Panc1 (cell line): Measurements from ENCODE around the gene CCDC90B. TPM values are rescaled to one million over a fixed set of nuclear protein-coding genes. Genes with fewer than 3 reads are reported as not detected.

Experiments
- ATAC-seq: fragments of 200-7000 bp; cut with Tn5 transposase; 2 replicates; pipeline ENCODE4 v1.9.1; 2020; ENCODE audit warnings: mild to moderate bottlenecking, moderate library complexity
- BruUV-seq: library from RNA; stranded (reverse); fragments of 400-500 nt; replicated peaks from 2 replicates; lab custom pipeline; 2021; lab: Mats Ljungman, UMichigan
- CTCF ChIA-PET: fragments of 300-600 bp; sonication (Branson Sonifier 250); formaldehyde crosslinking; loops from one replicate; lab custom pipeline; 2022; ENCODE audit warnings: antibody characterized with exemption; lab: Charles Lee
- POLR2A ChIA-PET: fragments of 300-600 bp; sonication (Branson Sonifier 250); formaldehyde crosslinking; loops from one replicate; lab custom pipeline; 2022; ENCODE audit warnings: antibody characterized with exemption; lab: Charles Lee
- DNase-seq: peaks from one replicate; pipeline ENCODE4 v3.0.0-alpha.2; 2010; ENCODE audit warnings: low read depth, low spot score
- H3K27ac ChIP-seq: 2 replicates; pipeline ENCODE4 v1.5.1; 2011; ENCODE audit warnings: mild to moderate bottlenecking, low read length, inconsistent platforms
- H3K27me3 ChIP-seq: fragments of 200-500 bp; sonication (Bioruptor generic); 2 replicates; pipeline ENCODE4 v1.6.0; 2014; ENCODE audit warnings: low read length, inconsistent platforms; ENCODE audit not compliant: control insufficient read depth, insufficient read depth
- H3K36me3 ChIP-seq: fragments of 200-500 bp; sonication (Bioruptor generic); 2 replicates; pipeline ENCODE4 v1.5.1; 2014; ENCODE audit warnings: inconsistent platforms, mild to moderate bottlenecking, low read length, moderate library complexity; ENCODE audit not compliant: control insufficient read depth, insufficient read depth
- H3K4me1 ChIP-seq: 2 replicates; pipeline ENCODE4 v1.5.1; 2011; ENCODE audit warnings: inconsistent platforms, mild to moderate bottlenecking, low read length, moderate library complexity; ENCODE audit not compliant: control insufficient read depth, insufficient read depth
- H3K4me3 ChIP-seq, 2 experiments: 2 replicates each; pipeline ENCODE4 v1.5.1; 2011 to 2012; ENCODE audit warnings: low read depth in 2 of 2, low read length in 2 of 2, mild to moderate bottlenecking in 2 of 2, inconsistent platforms in 1 of 2, moderate library complexity in 1 of 2
- H3K9me3 ChIP-seq: fragments of 200-500 bp; sonication (Bioruptor generic); 2 replicates; pipeline ENCODE4 v1.5.1; 2014; ENCODE audit warnings: low read depth, mild to moderate bottlenecking, inconsistent platforms, low read length, moderate library complexity; ENCODE audit not compliant: control insufficient read depth, insufficient read depth
- CTCF ChIP-seq: fragments of 450-650 bp; IDR thresholded peaks from 2 replicates; pipeline ENCODE4 v1.5.1; 2017; ENCODE audit warnings: mild to moderate bottlenecking
- POLR2AphosphoS5 ChIP-seq: IDR thresholded peaks from 2 replicates; pipeline ENCODE4 v1.6.1; 2012; ENCODE audit warnings: mild to moderate bottlenecking, low read depth, low read length, moderate library complexity
- SIN3A ChIP-seq: IDR thresholded peaks from 2 replicates; pipeline ENCODE4 v1.6.1; 2012; ENCODE audit warnings: low read depth, mild to moderate bottlenecking, low read length, moderate library complexity, borderline replicate concordance; ENCODE audit not compliant: insufficient read depth
- TCF7L2 ChIP-seq: IDR thresholded peaks from 2 replicates; pipeline ENCODE4 v1.6.1; 2011; ENCODE audit warnings: mild to moderate bottlenecking, low read depth, low read length, inconsistent platforms
- in situ Hi-C: cut with HindIII; loops from 2 replicates; pipeline ENCODE4 v1.10.0; 2016; ENCODE audit warnings: low sequenced_read_pairs, low pct_unique_long_range_greater_than_20kb
- intact Hi-C: fragments of 100-400 bp; cut with micrococcal nuclease; formaldehyde crosslinking; loops from one replicate; pipeline ENCODE4 v1.10.0; 2022; ENCODE audit not compliant: unreplicated experiment
- total RNA-seq: library from RNA; stranded (reverse); gene quantifications from one replicate; pipeline ENCODE4 v1.2.1, GENCODE V29; 2021; ENCODE audit not compliant: unreplicated experiment
- TF ChIP-seq, protein P1 (sequence below), 2 experiments: IDR thresholded peaks; 2 replicates each; pipeline ENCODE4 v1.6.1; 2011 to 2012; ENCODE audit warnings: low read depth in 2 of 2, control low read depth in 1 of 2, low read length in 1 of 2, mild to moderate bottlenecking in 1 of 2, moderate library complexity in 1 of 2; ENCODE audit not compliant: insufficient read depth in 1 of 2

The CCDC90B gene
- total RNA-seq, 1 experiment from 2014 or later = 41.9 TPM

DNA sequence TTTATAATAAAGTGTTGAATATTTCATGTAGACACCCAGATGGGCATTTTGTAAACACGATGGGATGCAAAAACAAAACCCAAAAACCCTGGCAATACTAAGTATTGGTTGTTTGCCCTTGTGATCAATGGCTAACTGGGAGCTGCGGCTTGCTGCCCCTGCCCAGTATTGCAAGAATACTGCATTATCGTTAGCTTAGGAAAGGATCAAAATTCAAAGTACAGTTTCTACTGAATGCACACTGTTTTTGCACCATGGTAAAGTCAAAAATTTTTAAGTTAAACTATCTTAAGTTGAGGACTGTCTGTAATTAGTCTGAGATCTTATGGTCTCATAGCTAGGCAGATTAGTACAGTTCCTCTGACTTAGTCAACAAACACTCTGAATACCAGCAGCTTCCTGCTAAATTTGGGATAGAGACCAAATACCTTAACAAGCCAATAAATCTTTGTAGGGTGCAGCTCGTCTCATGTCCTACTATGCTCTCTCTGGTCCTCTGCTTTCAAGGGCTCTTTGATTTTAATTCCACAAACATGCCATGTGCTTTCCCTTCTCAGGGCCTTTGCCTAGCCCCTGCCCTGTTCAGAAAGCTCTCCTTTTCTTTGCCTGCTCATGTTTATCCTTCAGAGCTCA, 4.0 kb downstream of the CCDC90B start:
- Histone ChIP-seq H3K36me3 (peaks cover 10% of the 10 kb centered on the region; the same call in 1 of the 2 replicates), H3K9me3 (no peaks in the 10 kb centered on the region), H3K27ac (no peak overlapping the region), H3K4me1 (peaks cover 12% of the 10 kb centered on the region), H3K27me3 (no peaks in the 10 kb centered on the region), H3K4me3 (no peak overlapping the region)
- intact Hi-C loops = loop anchor here (10.0 kb wide), 1 partner anchor 377 kb away; the partner anchor contains the start of genes DDIAS and PRCP
- no peak for TF ChIP-seq POLR2AphosphoS5
- CTCF ChIA-PET = no interaction called here
- in situ Hi-C loops = no loop called here
- DNase-seq (no peak), ATAC-seq (no peak)
- POLR2A ChIA-PET = interaction anchor here (0.7 kb wide), 1 partner anchor 32 kb away, joined by 3 read pairs; no protein-coding TSS in a partner anchor
- BruUV-seq = no TSS peak

DNA sequence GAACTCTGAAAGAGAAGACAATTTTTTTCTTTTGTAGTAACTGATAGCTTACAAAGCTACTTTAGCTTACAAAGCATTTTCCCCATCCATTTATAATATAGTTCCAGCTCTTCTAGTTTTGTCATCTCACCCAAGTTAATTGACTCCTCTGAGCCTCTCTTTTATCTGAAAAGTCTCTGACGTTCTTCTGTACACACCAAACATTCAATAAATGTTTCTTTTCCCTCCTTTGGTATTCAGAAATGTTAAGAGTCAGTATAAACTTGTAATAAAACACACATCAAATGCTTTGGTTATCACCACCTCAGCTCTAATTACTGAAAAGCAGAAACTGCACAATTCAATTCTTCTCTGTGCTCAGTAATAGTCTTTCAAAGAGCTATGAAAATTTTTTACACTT, 5.9 kb downstream of the CCDC90B start:
- Histone ChIP-seq H3K27ac (no peak overlapping the region), H3K4me3 (no peak overlapping the region), H3K9me3 (no peaks in the 10 kb centered on the region), H3K36me3 (peaks cover 10% of the 10 kb centered on the region; the same call in 1 of the 2 replicates), H3K4me1 (peaks cover 12% of the 10 kb centered on the region), H3K27me3 (no peaks in the 10 kb centered on the region)
- intact Hi-C loops (loop anchor here (10.0 kb wide), 1 partner anchor 375 kb away; the partner anchor contains the start of genes DDIAS and PRCP), in situ Hi-C loops (no loop called here)
- no peak for TF ChIP-seq CTCF
- TF ChIP-seq, protein P1, sequence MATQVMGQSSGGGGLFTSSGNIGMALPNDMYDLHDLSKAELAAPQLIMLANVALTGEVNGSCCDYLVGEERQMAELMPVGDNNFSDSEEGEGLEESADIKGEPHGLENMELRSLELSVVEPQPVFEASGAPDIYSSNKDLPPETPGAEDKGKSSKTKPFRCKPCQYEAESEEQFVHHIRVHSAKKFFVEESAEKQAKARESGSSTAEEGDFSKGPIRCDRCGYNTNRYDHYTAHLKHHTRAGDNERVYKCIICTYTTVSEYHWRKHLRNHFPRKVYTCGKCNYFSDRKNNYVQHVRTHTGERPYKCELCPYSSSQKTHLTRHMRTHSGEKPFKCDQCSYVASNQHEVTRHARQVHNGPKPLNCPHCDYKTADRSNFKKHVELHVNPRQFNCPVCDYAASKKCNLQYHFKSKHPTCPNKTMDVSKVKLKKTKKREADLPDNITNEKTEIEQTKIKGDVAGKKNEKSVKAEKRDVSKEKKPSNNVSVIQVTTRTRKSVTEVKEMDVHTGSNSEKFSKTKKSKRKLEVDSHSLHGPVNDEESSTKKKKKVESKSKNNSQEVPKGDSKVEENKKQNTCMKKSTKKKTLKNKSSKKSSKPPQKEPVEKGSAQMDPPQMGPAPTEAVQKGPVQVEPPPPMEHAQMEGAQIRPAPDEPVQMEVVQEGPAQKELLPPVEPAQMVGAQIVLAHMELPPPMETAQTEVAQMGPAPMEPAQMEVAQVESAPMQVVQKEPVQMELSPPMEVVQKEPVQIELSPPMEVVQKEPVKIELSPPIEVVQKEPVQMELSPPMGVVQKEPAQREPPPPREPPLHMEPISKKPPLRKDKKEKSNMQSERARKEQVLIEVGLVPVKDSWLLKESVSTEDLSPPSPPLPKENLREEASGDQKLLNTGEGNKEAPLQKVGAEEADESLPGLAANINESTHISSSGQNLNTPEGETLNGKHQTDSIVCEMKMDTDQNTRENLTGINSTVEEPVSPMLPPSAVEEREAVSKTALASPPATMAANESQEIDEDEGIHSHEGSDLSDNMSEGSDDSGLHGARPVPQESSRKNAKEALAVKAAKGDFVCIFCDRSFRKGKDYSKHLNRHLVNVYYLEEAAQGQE (IDR thresholded peaks at IDR 0.05; ENCODE audit: insufficient read depth in 1 of 2, low read depth in 2 of 2, low read length in 1 of 2) = no peak
- TF ChIP-seq POLR2AphosphoS5 = no peak
- no peak for TF ChIP-seq SIN3A
- no peak for TF ChIP-seq TCF7L2
- ChIA-PET CTCF (interaction anchor here (0.6 kb wide), 1 partner anchor 444 kb away, joined by 3 read pairs; no protein-coding TSS in a partner anchor), POLR2A (no interaction called here)
- DNase-seq (no peak), ATAC-seq (no peak)
- no TSS peak for BruUV-seq

DNA sequence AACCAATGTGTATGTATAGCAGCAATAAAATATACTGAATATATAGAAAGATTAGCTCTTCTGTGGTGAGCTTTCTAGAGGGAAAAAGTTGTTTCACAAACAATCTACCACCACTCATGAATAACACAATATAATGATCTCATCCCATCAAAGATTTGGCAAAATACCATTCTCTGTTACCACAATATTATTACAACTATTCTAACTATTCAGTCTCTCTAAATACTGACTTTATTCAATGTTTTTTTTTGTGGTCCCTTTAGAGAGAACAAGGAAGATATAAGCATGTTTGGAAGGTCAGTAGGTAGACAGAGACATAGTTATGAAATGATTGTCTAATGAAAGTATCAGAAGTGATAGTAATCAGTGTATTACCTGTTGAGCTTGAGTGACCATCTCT, 7.8 kb downstream of the CCDC90B start:
- intact Hi-C loops = no loop called here
- ChIA-PET CTCF (interaction anchor here (0.6 to 0.7 kb wide), 2 partner anchors 38 to 186 kb away, joined by 3 to 4 read pairs; no protein-coding TSS in a partner anchor), POLR2A (no interaction called here)
- H3K9me3 ChIP-seq = no peaks in the 10 kb centered on the region
- no peak overlapping the region for H3K4me3 ChIP-seq
- BruUV-seq = no TSS peak
- H3K27ac ChIP-seq = no peak overlapping the region
- in situ Hi-C loops = no loop called here
- ATAC-seq (no peak), DNase-seq (no peak)
- TF ChIP-seq, protein P1 (IDR thresholded peaks at IDR 0.05; ENCODE audit: insufficient read depth in 1 of 2, low read depth in 2 of 2, low read length in 1 of 2) = no peak
- TF ChIP-seq SIN3A (no peak), POLR2AphosphoS5 (no peak), TCF7L2 (no peak), CTCF (no peak)
- no peaks in the 10 kb centered on the region for H3K27me3 ChIP-seq
- 0 out of 2 replicates have a peak, but pooled peaks cover 3% of the 10 kb centered on the region for H3K4me1 ChIP-seq
- peaks cover 25% of the 10 kb centered on the region for H3K36me3 ChIP-seq
